Suprapubic skin (tissue), 4 donors: ENCODE data around the gene PEX6. TPM values are rescaled to one million over a fixed set of nuclear protein-coding genes. Genes with fewer than 3 reads are reported as not detected.

Experiments
- DNase-seq, 2 donors: peaks; one replicate each; pipeline ENCODE4 v3.0.0-alpha.2; 2019; ENCODE audit warnings: low spot score in 2 of 2
- H3K27ac ChIP-seq: fragments of 200-600 bp; sonication (generic); one replicate; pipeline ENCODE4 v1.5.1; 2019
- H3K27me3 ChIP-seq: fragments of 200-600 bp; sonication (generic); one replicate; pipeline ENCODE4 v1.5.1; 2019
- H3K36me3 ChIP-seq: fragments of 200-600 bp; sonication (generic); one replicate; pipeline ENCODE4 v1.5.1; 2019
- H3K4me1 ChIP-seq: fragments of 200-600 bp; sonication (generic); one replicate; pipeline ENCODE4 v1.5.1; 2019
- H3K4me3 ChIP-seq: fragments of 200-600 bp; sonication (generic); one replicate; pipeline ENCODE4 v1.5.1; 2019; ENCODE audit warnings: mild to moderate bottlenecking
- H3K9me3 ChIP-seq: fragments of 200-600 bp; sonication (generic); one replicate; pipeline ENCODE4 v1.5.1; 2019
- EP300 ChIP-seq: sonication (generic); formaldehyde crosslinking; IDR thresholded peaks from one replicate; pipeline ENCODE4 v1.6.1; 2017; ENCODE audit warnings: antibody characterized with exemption
- POLR2A ChIP-seq, 2 donors: fragments of 450-650 bp; IDR thresholded peaks; one replicate each; pipeline ENCODE4 v1.6.1; 2017; ENCODE audit warnings: antibody characterized with exemption in 2 of 2, mild to moderate bottlenecking in 2 of 2, moderate library complexity in 2 of 2
- POLR2AphosphoS5 ChIP-seq, 3 donors: sonication (generic); formaldehyde crosslinking; IDR thresholded peaks; one replicate each; pipeline ENCODE4 v1.6.1; 2017; ENCODE audit warnings: antibody characterized with exemption in 3 of 3
- WGBS: methylation state at CpG from one replicate; pipeline ENCODE4 v1.1.5; 2018; 5-methylcytosine and 5-hydroxymethylcytosine counted together
- total RNA-seq, 4 donors: library from RNA; depleted of rRNA; stranded (reverse); fragments of >200 nt; gene quantifications; one replicate each; pipeline ENCODE4 v1.1.0, GENCODE V29; 2016
- TF ChIP-seq, protein P1 (sequence below), 2 donors: fragments of 200-600 bp in 1 of 2; fragments of 450-650 bp in 1 of 2; sonication (generic) in 1 of 2; IDR thresholded peaks; one replicate each; pipeline ENCODE4 v1.5.1; 2016 to 2019; ENCODE audit warnings: antibody characterized with exemption in 2 of 2, mild to moderate bottlenecking in 1 of 2, moderate library complexity in 1 of 2

Gene PEX6
- total RNA-seq, 4 donors from 2014 or later: 18.6 to 48.0 (median 22.8) TPM

DNA sequence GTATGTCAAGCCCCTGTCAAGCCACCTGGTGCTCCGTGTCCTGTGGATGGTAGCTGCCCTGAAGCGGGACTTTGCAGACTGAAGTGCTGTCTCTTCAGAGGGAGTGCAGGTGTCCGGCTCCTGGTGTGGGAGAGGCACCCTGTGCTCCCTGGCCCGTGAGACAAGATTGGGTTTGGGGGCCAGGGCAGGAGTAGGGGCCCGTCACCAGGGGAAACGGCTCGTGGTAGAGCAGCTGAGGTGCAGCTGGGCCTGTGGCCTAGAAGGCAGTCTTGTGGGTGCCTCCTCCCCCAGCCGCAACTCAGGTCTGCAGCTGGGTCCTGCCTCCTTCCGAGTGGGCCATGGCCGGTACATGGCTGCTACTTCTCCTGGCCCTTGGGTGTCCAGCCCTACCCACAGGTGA is 63.2 kb downstream of the PEX6 start, which contains the start of gene PTCRA:
Gene PTCRA (plus strand): TSS at position 322 of the 400 bp plus-strand sequence. CDS start 17 bp downstream, at position 339.
- no peak within 1 kb of the TSS for H3K27ac ChIP-seq
- H3K4me3 ChIP-seq: no peak within 1 kb of the TSS
- peaks cover 7% of the 10 kb centered on the region for H3K4me1 ChIP-seq
- DNase-seq: no peak
- no peaks in the 10 kb centered on the region for H3K9me3 ChIP-seq
- no CpG with 5 or more reads among the region's 10 CpGs for WGBS
- H3K27me3 ChIP-seq: peaks cover 17% of the 10 kb centered on the region
- TF ChIP-seq, protein P1, sequence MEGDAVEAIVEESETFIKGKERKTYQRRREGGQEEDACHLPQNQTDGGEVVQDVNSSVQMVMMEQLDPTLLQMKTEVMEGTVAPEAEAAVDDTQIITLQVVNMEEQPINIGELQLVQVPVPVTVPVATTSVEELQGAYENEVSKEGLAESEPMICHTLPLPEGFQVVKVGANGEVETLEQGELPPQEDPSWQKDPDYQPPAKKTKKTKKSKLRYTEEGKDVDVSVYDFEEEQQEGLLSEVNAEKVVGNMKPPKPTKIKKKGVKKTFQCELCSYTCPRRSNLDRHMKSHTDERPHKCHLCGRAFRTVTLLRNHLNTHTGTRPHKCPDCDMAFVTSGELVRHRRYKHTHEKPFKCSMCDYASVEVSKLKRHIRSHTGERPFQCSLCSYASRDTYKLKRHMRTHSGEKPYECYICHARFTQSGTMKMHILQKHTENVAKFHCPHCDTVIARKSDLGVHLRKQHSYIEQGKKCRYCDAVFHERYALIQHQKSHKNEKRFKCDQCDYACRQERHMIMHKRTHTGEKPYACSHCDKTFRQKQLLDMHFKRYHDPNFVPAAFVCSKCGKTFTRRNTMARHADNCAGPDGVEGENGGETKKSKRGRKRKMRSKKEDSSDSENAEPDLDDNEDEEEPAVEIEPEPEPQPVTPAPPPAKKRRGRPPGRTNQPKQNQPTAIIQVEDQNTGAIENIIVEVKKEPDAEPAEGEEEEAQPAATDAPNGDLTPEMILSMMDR (IDR thresholded peaks at IDR 0.05): no peak
- no peaks in the 10 kb centered on the region for H3K36me3 ChIP-seq

- WGBS: 66% methylated on average over 4 of the region's 4 CpGs
- H3K4me1 ChIP-seq: peaks cover 7% of the 10 kb centered on the region
- no peaks in the 10 kb centered on the region for H3K36me3 ChIP-seq
- no peak overlapping the region for H3K4me3 ChIP-seq
- DNase-seq: no peak
- peaks cover 17% of the 10 kb centered on the region for H3K27me3 ChIP-seq
- H3K9me3 ChIP-seq: no peaks in the 10 kb centered on the region
- no peak overlapping the region for H3K27ac ChIP-seq
- no peak for TF ChIP-seq EP300
- TF ChIP-seq, protein P1 (IDR thresholded peaks at IDR 0.05): no peak
- no peak for TF ChIP-seq POLR2AphosphoS5 (IDR thresholded peaks at IDR 0.05)
- TF ChIP-seq POLR2A (IDR thresholded peaks at IDR 0.05): no peak
These were observed 64.4 kb downstream of the PEX6 start for GRCh38 chr6:42914546-42914945.

Other genes starting within 250 kb of the PEX6 start
- 10 to 100 TPM; 25.6 to 51.9 (median 30.2) TPM for gene TBCC, start 233.1 kb downstream of the PEX6 start, total RNA-seq
- gene BICRAL, start 197.1 kb downstream of the PEX6 start, total RNA-seq: 10 to 100 TPM; 20.7 to 28.2 (median 25.4) TPM
- gene RPL7L1, start 99.6 kb downstream of the PEX6 start, total RNA-seq: 100 to 1,000 TPM in 1 of 4 donors, 10 to 100 TPM in 3; 76.8 to 112 (median 86.4) TPM
- gene PTCRA, start 63.1 kb downstream of the PEX6 start, total RNA-seq: not detected
- gene CNPY3, start 49.7 kb downstream of the PEX6 start, total RNA-seq: 10 to 100 TPM; 19.0 to 26.4 (median 23.2) TPM
- 1 to 10 TPM in 1 of 4 donors, under 1 TPM in 1, not detected in 2; 0.79 to 3.7 TPM for gene GNMT, start 18.4 kb downstream of the PEX6 start, total RNA-seq
- gene PPP2R5D, start 5.4 kb upstream of the PEX6 start, total RNA-seq: 10 to 100 TPM; 35.1 to 51.9 (median 41.6) TPM
- gene MEA1, start 34.8 kb upstream of the PEX6 start, total RNA-seq: 10 to 100 TPM; 41.2 to 65.8 (median 61.5) TPM
- 10 to 100 TPM; 49.3 to 86.1 (median 63.1) TPM for gene KLHDC3, start 35.1 kb upstream of the PEX6 start, total RNA-seq
- 10 to 100 TPM; 30.8 to 66.6 (median 53.6) TPM for gene RRP36, start 42.4 kb upstream of the PEX6 start, total RNA-seq
- 10 to 100 TPM; 12.3 to 22.2 (median 15.5) TPM for gene CUL7, start 74.7 kb upstream of the PEX6 start, total RNA-seq
- gene MRPL2, start 80.3 kb upstream of the PEX6 start, total RNA-seq: 10 to 100 TPM; 21.2 to 38.1 (median 25.9) TPM
- gene KLC4, start 80.5 kb upstream of the PEX6 start, total RNA-seq: 10 to 100 TPM; 15.0 to 45.9 (median 24.4) TPM
- 10 to 100 TPM; 50.4 to 71.3 (median 66.3) TPM for gene PTK7, start 97.1 kb upstream of the PEX6 start, total RNA-seq
- gene SRF, start 192.1 kb upstream of the PEX6 start, total RNA-seq: 10 to 100 TPM; 19.6 to 33.2 (median 28.9) TPM
- 100 to 1,000 TPM in 2 of 4 donors, 10 to 100 TPM in 2; 51.8 to 130 (median 92.4) TPM for gene CUL9, start 203.0 kb upstream of the PEX6 start, total RNA-seq